ENCODE data around the gene ACSM5. TPM values are rescaled to one million over a fixed set of nuclear protein-coding genes. Genes with fewer than 3 reads are reported as not detected.

ACSM5 gene
- not detected for total RNA-seq

GRCh38 chr16:20409398-20410120, at the start of gene ACSM5:
Gene ACSM5 (plus strand): TSS chr16:20409534. CDS start chr16:20411485, 1,951 bp downstream.
- no peaks in the 10 kb centered on the region for H3K4me1 Mint-ChIP-seq
- ATAC-seq (ENCODE audit: low read depth) = no peak
- peaks cover 2% of the 10 kb centered on the region for H3K27me3 Mint-ChIP-seq
- H3K36me3 Mint-ChIP-seq = no peaks in the 10 kb centered on the region
- H3K4me3 Mint-ChIP-seq = no peak within 1 kb of the TSS
- H3K27ac Mint-ChIP-seq = no peak within 1 kb of the TSS
- H3K9me3 Mint-ChIP-seq = no peaks in the 10 kb centered on the region
- no peak for DNase-seq
- POLR2A ChIA-PET = no interaction called here

DNA sequence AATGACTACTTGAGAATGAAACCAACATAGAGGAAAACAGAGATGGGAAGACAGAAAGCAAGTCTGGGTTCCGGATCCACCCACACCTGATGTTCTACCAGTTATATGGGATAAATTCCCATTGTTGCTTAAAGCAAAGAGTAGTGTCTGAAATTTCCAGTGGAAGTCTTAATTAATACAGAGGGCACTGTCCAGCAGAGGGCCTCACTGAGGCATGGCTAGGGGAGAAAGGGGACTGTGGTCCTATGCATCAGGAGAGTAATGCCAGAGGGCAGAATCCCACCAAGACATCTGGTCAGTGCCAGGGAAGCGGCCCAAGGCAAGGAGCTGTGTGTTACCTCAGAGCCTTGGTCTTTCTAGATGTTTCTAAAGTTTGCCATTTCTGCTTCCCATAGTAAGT, 49.3 kb upstream of the ACSM5 start:
- H3K4me1 Mint-ChIP-seq = no peaks in the 10 kb centered on the region
- H3K27me3 Mint-ChIP-seq = no peaks in the 10 kb centered on the region
- POLR2A ChIA-PET = no interaction called here
- no peaks in the 10 kb centered on the region for H3K9me3 Mint-ChIP-seq
- no peaks in the 10 kb centered on the region for H3K36me3 Mint-ChIP-seq
- H3K27ac Mint-ChIP-seq = no peak overlapping the region
- no peak for DNase-seq
- ATAC-seq (ENCODE audit: low read depth) = no peak
- H3K4me3 Mint-ChIP-seq = no peak overlapping the region

- Mint-ChIP-seq H3K9me3 (no peaks in the 10 kb centered on the region), H3K4me1 (no peaks in the 10 kb centered on the region), H3K27ac (no peak overlapping the region), H3K4me3 (no peak overlapping the region), H3K36me3 (no peaks in the 10 kb centered on the region), H3K27me3 (no peaks in the 10 kb centered on the region)
- POLR2A ChIA-PET = interaction anchor here (0.6 kb wide), 1 partner anchor 313 kb away, joined by 3 read pairs; no protein-coding TSS in a partner anchor
- DNase-seq (no peak), ATAC-seq (ENCODE audit: low read depth) (no peak)
These were observed 46.1 kb upstream of the ACSM5 start for GRCh38 chr16:20363191-20363590.

GRCh38 chr16:20364051-20364450, 45.3 kb upstream of the ACSM5 start:
- DNase-seq (no peak), ATAC-seq (ENCODE audit: low read depth) (no peak)
- Mint-ChIP-seq H3K4me3 (no peak overlapping the region), H3K9me3 (no peaks in the 10 kb centered on the region), H3K27ac (no peak overlapping the region), H3K27me3 (no peaks in the 10 kb centered on the region), H3K36me3 (no peaks in the 10 kb centered on the region), H3K4me1 (no peaks in the 10 kb centered on the region)
- POLR2A ChIA-PET = no interaction called here

DNA sequence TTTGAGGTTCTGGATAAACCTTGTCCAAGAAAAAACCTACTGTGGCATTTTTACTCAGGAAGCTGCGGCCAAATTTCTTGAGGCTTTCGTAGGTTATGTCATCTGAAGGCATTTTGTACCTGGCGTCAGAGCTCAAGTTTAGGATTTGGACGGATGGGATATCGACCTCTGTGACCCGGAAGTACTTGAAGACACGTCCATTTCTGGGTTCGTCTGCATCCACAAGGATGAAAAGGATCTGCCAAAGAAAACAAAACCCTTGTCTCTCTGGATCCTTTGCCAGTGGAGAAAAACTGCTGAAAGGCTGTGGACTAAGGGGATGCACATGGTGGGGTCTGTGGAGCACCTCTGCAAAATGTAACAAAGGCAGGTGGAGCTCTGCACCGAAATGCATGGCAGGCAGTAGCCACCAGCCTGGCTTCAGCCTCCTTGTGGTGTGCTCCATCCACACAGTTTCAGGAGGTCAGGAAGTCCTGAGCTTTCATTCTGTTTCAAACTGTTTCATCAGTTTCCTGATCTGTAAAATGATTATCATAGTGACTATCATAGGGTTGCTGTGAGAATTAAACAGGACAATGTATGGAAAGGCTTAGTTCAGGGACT, 39.8 kb upstream of the ACSM5 start:
- POLR2A ChIA-PET = no interaction called here
- no peaks in the 10 kb centered on the region for H3K36me3 Mint-ChIP-seq
- no peaks in the 10 kb centered on the region for H3K27me3 Mint-ChIP-seq
- H3K4me3 Mint-ChIP-seq = no peak overlapping the region
- ATAC-seq (ENCODE audit: low read depth) = no peak
- no peak overlapping the region for H3K27ac Mint-ChIP-seq
- H3K4me1 Mint-ChIP-seq = no peaks in the 10 kb centered on the region
- no peaks in the 10 kb centered on the region for H3K9me3 Mint-ChIP-seq
- no peak for DNase-seq

DNA sequence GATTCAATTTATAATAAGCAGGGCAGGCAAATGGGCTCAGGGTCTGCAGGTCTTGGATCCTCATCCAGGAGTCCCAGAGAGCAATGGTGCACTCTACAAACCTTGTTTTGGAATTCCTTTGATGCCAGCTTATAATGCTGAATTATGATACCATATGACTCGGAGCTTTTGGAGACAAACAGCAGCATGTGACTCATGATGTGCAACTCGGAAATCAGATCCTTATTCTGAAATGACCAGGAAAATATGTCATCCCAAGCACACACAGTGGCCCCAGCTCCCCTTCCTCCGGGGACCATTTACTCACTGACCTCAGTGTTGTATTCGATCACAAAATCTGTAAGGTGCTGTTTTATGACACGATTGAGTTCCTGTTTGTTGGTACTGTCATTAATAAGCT, 36.6 kb upstream of the ACSM5 start:
- POLR2A ChIA-PET = no interaction called here

GRCh38 chr16:20377181-20377580, 32.2 kb upstream of the ACSM5 start:
- Mint-ChIP-seq H3K27me3 (peaks cover 7% of the 10 kb centered on the region), H3K4me1 (no peaks in the 10 kb centered on the region), H3K36me3 (no peaks in the 10 kb centered on the region), H3K9me3 (no peaks in the 10 kb centered on the region), H3K27ac (no peak overlapping the region), H3K4me3 (no peak overlapping the region)
- POLR2A ChIA-PET = no interaction called here
- ATAC-seq (ENCODE audit: low read depth) (no peak), DNase-seq (no peak)

More for the DNA sequence above, 36.6 kb upstream of the ACSM5 start:
- Mint-ChIP-seq H3K27ac (no peak overlapping the region), H3K36me3 (no peaks in the 10 kb centered on the region), H3K27me3 (peaks cover 7% of the 10 kb centered on the region), H3K9me3 (no peaks in the 10 kb centered on the region), H3K4me3 (no peak overlapping the region), H3K4me1 (no peaks in the 10 kb centered on the region)
- DNase-seq (no peak), ATAC-seq (ENCODE audit: low read depth) (no peak)

- H3K27ac Mint-ChIP-seq = no peak overlapping the region
- H3K4me1 Mint-ChIP-seq = no peaks in the 10 kb centered on the region
- no peaks in the 10 kb centered on the region for H3K9me3 Mint-ChIP-seq
- DNase-seq (no peak), ATAC-seq (ENCODE audit: low read depth) (no peak)
- peaks cover 5% of the 10 kb centered on the region for H3K27me3 Mint-ChIP-seq
- H3K36me3 Mint-ChIP-seq = no peaks in the 10 kb centered on the region
- POLR2A ChIA-PET = no interaction called here
- no peak overlapping the region for H3K4me3 Mint-ChIP-seq
These were observed 28.6 kb upstream of the ACSM5 start for GRCh38 chr16:20380782-20381181.

DNA sequence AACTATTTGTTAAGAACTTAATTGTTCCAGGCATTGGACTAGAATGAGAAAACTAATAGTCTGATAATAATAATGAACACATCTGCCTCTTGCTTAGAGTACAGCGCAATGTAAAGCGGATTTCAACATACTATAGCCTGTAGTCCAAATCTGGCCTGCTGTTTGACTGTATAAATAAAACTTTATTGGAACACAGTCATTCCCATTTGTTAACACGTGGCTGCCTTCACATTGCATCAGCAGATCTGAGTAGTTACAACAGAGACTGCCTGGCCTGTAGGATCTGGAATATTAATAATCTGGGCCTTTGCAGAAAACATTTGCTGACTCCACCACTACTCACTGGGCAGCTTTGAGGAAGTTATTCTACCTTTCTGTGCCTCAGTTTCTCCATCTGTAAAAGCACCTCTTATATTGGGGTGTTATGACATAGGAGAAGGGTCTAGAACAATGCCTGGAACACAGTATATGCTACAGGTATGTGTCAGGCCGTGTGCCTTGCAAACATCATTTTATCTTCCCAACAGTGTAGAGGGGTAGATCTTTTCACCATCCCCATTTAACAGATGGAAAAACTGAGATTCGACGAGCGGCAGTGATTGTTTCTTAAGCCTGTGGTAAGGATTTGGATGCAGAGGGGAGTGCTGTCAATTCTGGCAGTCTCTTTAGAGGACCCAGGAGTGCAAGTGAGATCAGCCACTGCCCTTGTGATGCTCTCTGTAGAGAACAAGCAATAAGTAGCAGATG, 27.0 kb upstream of the ACSM5 start:
- H3K9me3 Mint-ChIP-seq = no peaks in the 10 kb centered on the region

GRCh38 chr16:20383106-20384029, 26.0 kb upstream of the ACSM5 start:
- DNase-seq = peak; percentile 32
- Mint-ChIP-seq H3K4me1 (no peaks in the 10 kb centered on the region), H3K27ac (no peak overlapping the region), H3K27me3 (no peaks in the 10 kb centered on the region), H3K4me3 (no peak overlapping the region), H3K9me3 (no peaks in the 10 kb centered on the region), H3K36me3 (no peaks in the 10 kb centered on the region)
- peak; percentile 70 for ATAC-seq (ENCODE audit: low read depth)
- POLR2A ChIA-PET = no interaction called here

More for the DNA sequence above, 27.0 kb upstream of the ACSM5 start:
- no peak for DNase-seq
- POLR2A ChIA-PET = no interaction called here
- Mint-ChIP-seq H3K4me3 (no peak overlapping the region), H3K27ac (no peak overlapping the region), H3K36me3 (no peaks in the 10 kb centered on the region), H3K4me1 (no peaks in the 10 kb centered on the region), H3K27me3 (no peaks in the 10 kb centered on the region)
- no peak for ATAC-seq (ENCODE audit: low read depth)

- Mint-ChIP-seq H3K9me3 (no peaks in the 10 kb centered on the region), H3K4me3 (no peak overlapping the region), H3K36me3 (no peaks in the 10 kb centered on the region), H3K27ac (no peak overlapping the region), H3K4me1 (no peaks in the 10 kb centered on the region), H3K27me3 (no peaks in the 10 kb centered on the region)
- no peak for ATAC-seq (ENCODE audit: low read depth)
- POLR2A ChIA-PET = no interaction called here
- DNase-seq = peak; percentile 52
These were observed 23.2 kb upstream of the ACSM5 start for GRCh38 chr16:20385844-20386832.

DNA sequence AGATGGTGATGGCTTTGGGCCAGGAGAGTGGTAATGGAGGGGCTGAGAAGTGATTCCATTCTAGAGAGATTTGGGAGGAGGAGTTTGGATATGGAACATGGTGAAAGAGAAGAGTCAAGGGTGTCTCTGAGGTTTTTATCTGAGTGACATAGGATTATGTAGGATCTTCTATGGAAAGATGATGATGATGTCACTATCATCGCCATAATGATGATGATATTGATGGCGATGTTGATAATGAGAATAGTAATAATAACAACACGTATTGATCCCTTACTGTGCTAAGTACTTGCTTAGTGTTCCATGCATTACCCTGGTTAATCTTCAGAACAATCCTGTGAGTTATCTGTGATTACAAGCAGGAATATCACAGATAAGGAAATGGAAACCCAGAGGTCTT, 21.4 kb upstream of the ACSM5 start:
- POLR2A ChIA-PET = no interaction called here
- Mint-ChIP-seq H3K36me3 (no peaks in the 10 kb centered on the region), H3K27me3 (no peaks in the 10 kb centered on the region), H3K27ac (no peak overlapping the region), H3K4me1 (no peaks in the 10 kb centered on the region), H3K9me3 (no peaks in the 10 kb centered on the region), H3K4me3 (no peak overlapping the region)
- DNase-seq (no peak), ATAC-seq (ENCODE audit: low read depth) (no peak)

Data from activated naive CD8-positive, alpha-beta T cell treated with anti-CD3 and anti-CD28 coated beads, Interleukin-2, amount 10 ng/mL, durations not matched to agents 7 days and 5 days (primary cell).